GM21619 (cell line): Measurements from ENCODE around the gene POMGNT1.
"Not testable (repeated sequence)": the region's sequence is repeated elsewhere in the genome, so short reads cannot be mapped to it uniquely, and the experiment has no call there.

Experiments
- ATAC-seq: cut with Tn5 transposase; IDR thresholded peaks from one replicate; pipeline ENCODE4 v1.9.1; 2021; ENCODE audit not compliant: unreplicated experiment

The POMGNT1 gene

DNA sequence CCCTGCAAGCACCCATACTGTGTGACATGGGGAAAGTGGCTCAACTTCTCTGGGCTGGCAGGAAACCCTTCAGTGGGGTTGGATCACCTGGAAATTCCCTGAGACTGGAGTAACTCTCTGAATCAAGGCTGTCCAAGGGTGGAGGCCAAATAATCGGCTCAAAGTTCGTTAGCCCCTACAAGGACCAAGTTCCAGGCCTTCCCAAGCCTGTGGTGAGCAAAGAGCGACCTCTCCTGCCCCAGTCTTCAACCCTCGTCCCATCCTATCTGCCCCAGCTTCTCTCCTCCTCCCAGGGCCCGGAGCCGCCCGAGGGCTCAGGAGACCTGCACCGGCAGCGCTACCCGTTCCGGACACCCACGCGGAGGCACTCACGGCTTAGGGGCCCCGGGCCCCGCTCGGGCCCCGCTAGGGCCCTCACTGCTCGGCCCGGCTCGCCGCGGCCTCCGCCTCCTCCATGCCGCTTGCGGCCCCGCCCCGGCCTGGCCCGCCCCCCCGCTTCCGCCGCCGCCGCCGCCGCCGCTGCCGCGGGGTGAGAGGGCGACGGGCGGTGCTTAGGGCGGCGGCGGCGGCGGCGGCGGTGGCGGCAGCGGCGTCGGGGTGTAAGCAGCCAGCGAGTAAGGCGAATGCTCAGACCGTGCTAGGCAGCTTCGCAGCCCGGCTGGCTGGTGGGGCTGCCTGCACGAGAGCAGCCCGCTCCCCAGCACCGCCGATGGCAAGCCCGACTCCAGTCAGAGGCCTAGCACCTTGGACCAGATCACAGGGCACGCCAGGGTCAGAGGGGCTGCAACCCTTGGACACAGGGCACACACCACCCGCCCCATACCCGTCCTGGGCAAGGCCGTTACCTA lies at the start of gene POMGNT1:
Gene POMGNT1 (minus strand): TSS at position 471 of the 848 bp plus-strand sequence. CDS start 613 bp downstream, outside the sequence.
- peak; percentile 89 for ATAC-seq

DNA sequence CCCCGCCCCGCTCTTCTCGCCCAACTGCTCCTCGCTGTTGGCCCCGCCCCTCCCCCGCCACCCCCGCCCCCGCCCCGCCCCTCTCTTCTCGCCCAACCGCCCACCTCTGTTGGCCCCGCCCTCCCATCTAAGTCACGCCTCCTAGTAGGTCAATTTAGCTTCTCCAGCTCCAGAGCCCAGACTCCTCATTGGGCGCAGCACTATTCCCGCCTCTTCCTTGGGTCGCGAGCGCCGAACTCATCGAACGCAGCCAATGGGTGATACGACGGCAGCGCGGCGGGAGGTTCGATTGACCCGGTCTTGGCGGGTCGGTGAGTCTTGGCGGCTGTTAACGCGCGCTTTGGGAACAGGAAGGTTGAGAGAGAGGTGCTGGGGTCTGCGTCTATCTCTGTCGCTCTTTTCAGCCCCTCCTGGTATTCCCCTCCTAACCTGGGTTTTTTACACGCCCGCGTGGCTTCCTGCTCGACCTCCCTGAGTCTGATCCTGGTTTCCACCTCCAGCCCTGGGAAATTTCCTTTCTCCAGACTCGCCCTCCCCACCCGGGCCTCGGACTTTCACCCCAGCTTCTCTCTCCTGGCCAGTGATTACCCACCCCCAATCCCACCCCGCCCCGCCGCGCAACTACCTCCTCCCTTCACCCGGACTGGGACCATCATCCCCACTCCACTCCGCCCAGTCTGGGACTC lies 49.3 kb upstream of the POMGNT1 start, which contains the start of gene RAD54L:
Gene RAD54L (plus strand): TSS at position 328 of the 686 bp plus-strand sequence. CDS start 643 bp downstream, outside the sequence.
- peak; percentile 92 for ATAC-seq

GRCh38 chr1:46246548-46247435 lies 48.6 kb upstream of the POMGNT1 start:
- peak; percentile 52 for ATAC-seq

- ATAC-seq, result not testable (repeated sequence)
Measured at GRCh38 chr1:46246136-46246535, 47.9 kb upstream of the POMGNT1 start.

- no peak for ATAC-seq
Measured at GRCh38 chr1:46244656-46245371, 46.6 kb upstream of the POMGNT1 start.

GRCh38 chr1:46243831-46244230 lies 45.6 kb upstream of the POMGNT1 start:
- ATAC-seq, result not testable (repeated sequence)

- ATAC-seq, result no peak
Measured at GRCh38 chr1:46242918-46243317, 44.7 kb upstream of the POMGNT1 start.

DNA sequence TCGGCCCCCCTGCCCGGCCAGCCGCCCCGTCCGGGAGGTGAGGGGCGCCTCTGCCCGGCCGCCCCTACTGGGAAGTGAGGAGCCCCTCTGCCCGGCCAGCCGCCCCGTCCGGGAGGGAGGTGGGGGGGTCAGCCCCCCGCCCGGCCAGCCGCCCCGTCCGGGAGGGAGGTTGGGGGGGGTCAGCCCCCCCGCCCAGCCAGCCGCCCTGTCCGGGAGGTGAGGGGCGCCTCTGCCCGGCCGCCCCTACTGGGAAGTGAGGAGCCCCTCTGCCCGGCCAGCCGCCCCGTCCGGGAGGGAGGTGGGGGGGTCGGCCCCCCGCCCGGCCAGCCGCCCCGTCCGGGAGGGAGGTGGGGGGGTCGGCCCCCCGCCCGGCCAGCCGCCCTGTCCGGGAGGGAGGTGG lies 43.5 kb upstream of the POMGNT1 start:
- not testable (repeated sequence) for ATAC-seq

DNA sequence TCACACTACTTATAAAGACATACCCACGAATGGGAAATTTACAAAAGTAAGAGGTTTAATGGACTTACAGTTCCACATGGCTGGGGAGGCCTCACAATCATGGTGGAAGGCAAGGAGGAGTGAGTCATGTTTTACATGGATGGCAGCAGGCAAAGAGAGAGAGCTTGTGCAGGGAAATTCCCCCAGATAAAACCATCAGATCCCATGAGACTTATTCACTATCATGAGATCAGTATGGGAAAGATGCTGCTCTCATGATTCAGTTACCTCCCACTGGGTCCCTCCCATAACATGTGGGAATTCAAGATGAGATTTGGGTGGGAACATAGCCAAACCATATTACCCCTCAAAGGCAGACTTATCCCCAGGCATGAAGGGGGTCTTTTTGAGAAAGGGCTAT lies 40.6 kb upstream of the POMGNT1 start:
- ATAC-seq, result not testable (repeated sequence)

DNA sequence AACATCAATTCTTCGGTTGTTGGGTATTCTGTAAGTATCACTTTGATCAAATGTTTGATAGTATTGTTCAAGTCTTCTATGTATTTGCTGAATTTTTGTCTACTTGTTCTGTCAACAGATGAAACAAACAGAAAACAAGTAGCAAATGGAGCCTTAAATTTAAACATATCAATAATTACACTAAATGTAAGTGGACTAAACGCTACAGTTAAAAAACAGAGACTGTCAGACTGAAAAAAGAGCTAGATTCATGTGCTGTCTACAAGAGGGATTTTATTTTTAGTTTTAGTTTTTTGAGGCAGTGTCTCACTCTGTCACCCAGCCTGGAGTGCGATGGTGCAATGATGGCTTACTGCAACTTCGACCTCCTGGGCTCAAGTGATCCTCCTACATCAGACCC lies 38.6 kb upstream of the POMGNT1 start:
- no peak for ATAC-seq

- ATAC-seq, result not testable (repeated sequence)
Measured at GRCh38 chr1:46231231-46231630, 33.0 kb upstream of the POMGNT1 start.

- no peak for ATAC-seq
Measured at GRCh38 chr1:46224966-46225365, 26.7 kb upstream of the POMGNT1 start.

- ATAC-seq, result peak; percentile 76
Measured at GRCh38 chr1:46223472-46223943, 25.3 kb upstream of the POMGNT1 start.

DNA sequence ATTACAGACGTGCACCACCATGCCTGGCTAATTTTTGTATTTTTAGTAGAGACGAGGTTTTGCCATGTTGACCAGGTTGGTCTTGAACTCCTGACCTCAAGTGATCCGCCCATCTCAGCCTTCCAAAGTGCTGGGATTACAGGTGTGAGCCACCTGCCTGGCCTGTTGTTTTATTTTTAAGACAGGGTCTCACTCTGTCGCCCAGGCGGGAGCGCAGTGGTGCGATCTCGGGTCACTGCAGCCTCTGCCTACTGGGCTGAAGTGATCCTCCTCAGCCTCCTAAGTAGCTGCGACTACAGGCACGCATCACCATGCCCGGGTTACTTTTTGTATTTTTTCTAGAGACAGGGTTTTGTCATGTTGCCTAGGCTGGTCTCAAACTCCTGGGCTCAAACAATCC lies 24.8 kb upstream of the POMGNT1 start:
- not testable (repeated sequence) for ATAC-seq

GRCh38 chr1:46221749-46222148 lies 23.5 kb upstream of the POMGNT1 start:
- no peak for ATAC-seq

- no peak for ATAC-seq
Measured at GRCh38 chr1:46220808-46221207, 22.6 kb upstream of the POMGNT1 start.

- ATAC-seq, result no peak
Measured at GRCh38 chr1:46219551-46220520, 21.6 kb upstream of the POMGNT1 start.

GRCh38 chr1:46218443-46218842 lies 20.2 kb upstream of the POMGNT1 start:
- no peak for ATAC-seq

- no peak for ATAC-seq
Measured at GRCh38 chr1:46215504-46215903, 17.3 kb upstream of the POMGNT1 start.
